Measurements from ENCODE around the gene SPATA3.

The SPATA3 gene

GRCh38 chr2:231043796-231044195, 47.9 kb downstream of the SPATA3 start:
- Histone ChIP-seq H3K36me3 (ENCODE audit: control insufficient read depth in 2 of 2, insufficient read depth in 1 of 2, low read length in 2 of 2) (peaks cover 4 to 49% of the 10 kb centered on the region in 2 experiments; a peak in 2 of 3 replicates), H3K4me3 (ENCODE audit: low read depth, low read length) (no peak overlapping the region), H3K27ac (ENCODE audit: extremely low read depth, low read depth, low read length) (no peak overlapping the region), H3K4me1 (ENCODE audit: control insufficient read depth, insufficient read depth, low read length) (no peaks in the 10 kb centered on the region), H3K9me3 (ENCODE audit: control insufficient read depth, insufficient read depth, low read depth, low read length) (no peaks in the 10 kb centered on the region)
- POLR2A ChIA-PET, result no interaction called here
- CTCF ChIA-PET, result interaction anchor here (0.6 to 1.6 kb wide), 2 partner anchors 9 to 175 kb away, joined by 3 to 10 read pairs; no protein-coding TSS in a partner anchor
- TF ChIP-seq OSR2 (tag by site-specific recombination; IDR thresholded peaks at IDR 0.05) (no peak), SALL2 (tag by site-specific recombination; IDR thresholded peaks at IDR 0.05; ENCODE audit: borderline replicate concordance) (no peak), ZNF510 (tag by site-specific recombination; IDR thresholded peaks at IDR 0.05; ENCODE audit: insufficient replicate concordance) (no peak), PATZ1 (tag by site-specific recombination; IDR thresholded peaks at IDR 0.05) (no peak)

DNA sequence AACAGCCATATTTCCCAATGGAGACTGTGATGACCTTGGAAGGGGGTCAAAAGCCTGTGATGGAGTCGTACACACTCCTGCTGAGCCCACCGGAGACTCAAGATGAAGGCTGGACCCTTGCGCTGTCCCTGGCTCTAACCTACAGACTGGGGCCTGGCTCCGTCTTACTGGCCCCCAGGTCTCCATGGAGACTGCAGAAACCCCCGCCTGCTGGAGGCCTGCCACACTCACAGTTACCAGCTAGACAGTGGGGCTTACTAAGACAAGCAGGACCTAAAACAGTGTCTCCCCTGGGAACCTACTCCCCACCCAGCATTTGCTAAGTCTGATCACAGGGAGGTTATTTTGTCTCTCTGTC, 51.0 kb downstream of the SPATA3 start:
- no peak overlapping the region for H3K27ac ChIP-seq (ENCODE audit: extremely low read depth, low read depth, low read length)
- POLR2A ChIA-PET, result no interaction called here
- CTCF ChIA-PET, result interaction anchor here (0.7 kb wide), 1 partner anchor 180 kb away, joined by 3 read pairs; no protein-coding TSS in a partner anchor
- no peaks in the 10 kb centered on the region for H3K4me1 ChIP-seq (ENCODE audit: control insufficient read depth, insufficient read depth, low read length)
- peaks cover 4 to 40% of the 10 kb centered on the region in 2 experiments; a peak in 2 of 3 replicates for H3K36me3 ChIP-seq (ENCODE audit: control insufficient read depth in 2 of 2, insufficient read depth in 1 of 2, low read length in 2 of 2)
- H3K4me3 ChIP-seq (ENCODE audit: low read depth, low read length), result no peak overlapping the region
- TF ChIP-seq ZNF670 (tag by site-specific recombination; IDR thresholded peaks at IDR 0.05; ENCODE audit: low read depth), result no peak
- TF ChIP-seq HIC1 (tag by site-specific recombination; IDR thresholded peaks at IDR 0.05), result no peak
- TF ChIP-seq GFI1B (tag by site-specific recombination; IDR thresholded peaks at IDR 0.05), result no peak
- TF ChIP-seq ZFP69B (tag by site-specific recombination; IDR thresholded peaks at IDR 0.05), result no peak
- TF ChIP-seq ZNF433 (tag by site-specific recombination; IDR thresholded peaks at IDR 0.05; ENCODE audit: low read depth), result no peak
- no peak for TF ChIP-seq SP3 (tag by site-specific recombination; IDR thresholded peaks at IDR 0.05)
- TF ChIP-seq YY1 (tag by site-specific recombination; IDR thresholded peaks at IDR 0.05), result no peak
- TF ChIP-seq GLIS1 (tag by site-specific recombination; IDR thresholded peaks at IDR 0.05), result no peak
- TF ChIP-seq KLF8 (tag by site-specific recombination; IDR thresholded peaks at IDR 0.05), result no peak
- no peak for TF ChIP-seq ZNF423 (tag by site-specific recombination; IDR thresholded peaks at IDR 0.05)
- no peak for TF ChIP-seq KLF9 (tag by site-specific recombination; IDR thresholded peaks at IDR 0.05; ENCODE audit: low read depth)
- TF ChIP-seq, protein P1, sequence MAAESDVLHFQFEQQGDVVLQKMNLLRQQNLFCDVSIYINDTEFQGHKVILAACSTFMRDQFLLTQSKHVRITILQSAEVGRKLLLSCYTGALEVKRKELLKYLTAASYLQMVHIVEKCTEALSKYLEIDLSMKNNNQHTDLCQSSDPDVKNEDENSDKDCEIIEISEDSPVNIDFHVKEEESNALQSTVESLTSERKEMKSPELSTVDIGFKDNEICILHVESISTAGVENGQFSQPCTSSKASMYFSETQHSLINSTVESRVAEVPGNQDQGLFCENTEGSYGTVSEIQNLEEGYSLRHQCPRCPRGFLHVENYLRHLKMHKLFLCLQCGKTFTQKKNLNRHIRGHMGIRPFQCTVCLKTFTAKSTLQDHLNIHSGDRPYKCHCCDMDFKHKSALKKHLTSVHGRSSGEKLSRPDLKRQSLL (tag by site-specific recombination; IDR thresholded peaks at IDR 0.05), result no peak
- TF ChIP-seq ZNF837 (tag by site-specific recombination; IDR thresholded peaks at IDR 0.05), result no peak
- TF ChIP-seq ZNF394 (tag by site-specific recombination; IDR thresholded peaks at IDR 0.05; ENCODE audit: borderline replicate concordance), result no peak
- no peak for TF ChIP-seq ZNF132 (tag by site-specific recombination; IDR thresholded peaks at IDR 0.05; ENCODE audit: borderline replicate concordance)
- TF ChIP-seq ZNF677 (tag by site-specific recombination; IDR thresholded peaks at IDR 0.05), result no peak
- no peak for TF ChIP-seq ZNF561 (tag by site-specific recombination; IDR thresholded peaks at IDR 0.05; ENCODE audit: borderline replicate concordance)
- TF ChIP-seq ZBTB44 (tag by site-specific recombination; IDR thresholded peaks at IDR 0.05), result no peak
- TF ChIP-seq ZNF416 (tag by site-specific recombination; IDR thresholded peaks at IDR 0.05), result no peak
- no peak for TF ChIP-seq ZNF2 (tag by site-specific recombination; IDR thresholded peaks at IDR 0.05)
- H3K9me3 ChIP-seq (ENCODE audit: control insufficient read depth, insufficient read depth, low read depth, low read length), result no peaks in the 10 kb centered on the region

Data from HEK293 (cell line).